Activated CD4-positive, CD25-positive, alpha-beta regulatory T cell (primary cell): ENCODE results near the gene TMEM165.
A peak's percentile ranks its signal among the peaks of the same experiment; 100 is the strongest.
"Not testable (repeated sequence)": the region's sequence is repeated elsewhere in the genome, so short reads cannot be mapped to it uniquely, and the experiment has no call there.

Source experiments
- DNase-seq, 4 experiments: peaks; one replicate each; lab custom pipeline; 2025; lab: John Stamatoyannopoulos, UW

The TMEM165 gene, protein sequence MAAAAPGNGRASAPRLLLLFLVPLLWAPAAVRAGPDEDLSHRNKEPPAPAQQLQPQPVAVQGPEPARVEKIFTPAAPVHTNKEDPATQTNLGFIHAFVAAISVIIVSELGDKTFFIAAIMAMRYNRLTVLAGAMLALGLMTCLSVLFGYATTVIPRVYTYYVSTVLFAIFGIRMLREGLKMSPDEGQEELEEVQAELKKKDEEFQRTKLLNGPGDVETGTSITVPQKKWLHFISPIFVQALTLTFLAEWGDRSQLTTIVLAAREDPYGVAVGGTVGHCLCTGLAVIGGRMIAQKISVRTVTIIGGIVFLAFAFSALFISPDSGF

DNA sequence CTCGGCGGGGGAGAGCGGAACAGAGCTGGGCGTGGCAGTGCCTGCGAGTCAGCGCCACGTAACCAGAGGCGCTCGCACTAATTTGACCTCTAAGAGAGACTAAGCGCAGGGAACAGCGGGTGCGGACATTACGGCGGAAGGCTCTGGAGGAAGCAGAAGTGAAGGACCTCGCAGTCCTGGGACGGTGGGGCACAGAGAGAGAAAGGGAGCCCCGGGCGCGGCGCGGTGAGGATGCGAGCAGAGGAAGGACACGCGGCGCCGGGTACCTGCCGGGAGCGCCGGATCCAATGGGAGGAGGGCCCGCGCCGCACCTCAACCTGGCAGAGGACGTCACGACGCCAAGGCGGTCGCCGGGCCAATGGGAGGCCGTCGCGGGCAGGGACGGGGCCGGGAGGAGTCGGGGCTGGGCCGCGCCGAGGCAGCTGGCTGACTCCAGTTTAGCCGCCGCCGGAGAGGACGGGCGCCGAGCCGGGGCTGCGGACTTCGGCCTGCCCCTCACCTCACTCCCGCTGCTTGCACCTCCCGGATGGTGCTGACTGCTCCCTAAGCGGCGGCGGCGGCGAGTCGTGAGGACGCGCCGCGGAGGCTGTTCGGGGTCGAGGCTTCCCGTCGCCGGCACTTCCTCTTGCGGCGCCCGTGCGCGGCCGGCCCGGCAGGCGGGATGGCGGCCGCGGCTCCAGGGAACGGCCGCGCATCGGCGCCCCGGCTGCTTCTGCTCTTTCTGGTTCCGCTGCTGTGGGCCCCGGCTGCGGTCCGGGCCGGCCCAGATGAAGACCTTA, at the start of gene TMEM165:
Gene TMEM165 (plus strand): TSS at position 429 of the 779 bp plus-strand sequence. CDS start 233 bp downstream, at position 662.
- DNase-seq, result peak; percentile 74 to 83 (median 81)

GRCh38 chr4:55345980-55346850, 49.5 kb upstream of the TMEM165 start, which contains the start of gene SRD5A3:
SRD5A3 (plus strand) TSS chr4:55346242; CDS start chr4:55346337, 95 bp downstream.
- peak; percentile 61 to 73 (median 70) for DNase-seq

- no peak for DNase-seq
Observed at GRCh38 chr4:55346851-55347255, 48.9 kb upstream of the TMEM165 start.

GRCh38 chr4:55347610-55348228, 48.0 kb upstream of the TMEM165 start:
- DNase-seq, result no peak

DNA sequence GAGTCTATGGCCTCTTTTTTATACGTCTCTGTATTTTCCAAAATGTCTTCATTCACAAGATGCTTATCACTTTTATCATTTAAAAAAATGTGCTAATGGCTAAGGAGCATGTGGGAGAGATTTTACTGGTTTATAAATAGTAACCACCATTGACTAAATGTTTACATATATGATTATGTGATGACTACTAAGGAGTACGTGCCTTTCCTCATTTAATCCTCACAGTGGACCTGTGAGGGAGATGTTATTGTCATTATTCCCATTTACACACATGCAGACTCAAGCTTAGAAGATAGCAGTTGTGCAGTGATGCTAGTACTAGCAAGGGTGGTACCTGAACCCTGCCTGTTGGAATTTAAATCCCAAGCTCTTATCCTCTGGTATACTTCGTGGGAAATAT, 47.3 kb upstream of the TMEM165 start:
- no peak for DNase-seq

DNA sequence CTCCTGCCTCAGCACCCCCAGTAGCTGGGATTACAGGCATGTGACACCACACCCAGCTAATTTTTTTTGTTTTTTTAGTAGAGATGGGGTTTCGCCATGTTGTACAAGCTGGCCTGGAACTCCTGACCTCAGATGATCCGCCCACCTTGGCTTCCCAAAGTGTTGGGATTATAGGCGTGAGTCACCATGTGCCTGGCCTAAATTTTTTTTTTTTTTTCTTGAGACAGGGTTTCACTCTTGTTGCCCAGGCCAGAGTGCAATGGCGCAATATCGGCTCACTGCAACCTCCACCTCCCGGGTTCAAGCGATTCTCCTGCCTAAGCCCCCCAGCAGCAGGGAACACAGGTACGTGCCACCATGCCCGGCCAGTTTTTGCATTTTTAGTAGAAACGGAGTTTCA, 44.9 kb upstream of the TMEM165 start:
- not testable (repeated sequence) for DNase-seq

- no peak for DNase-seq
Observed at GRCh38 chr4:55351824-55352223, 43.9 kb upstream of the TMEM165 start.

DNA sequence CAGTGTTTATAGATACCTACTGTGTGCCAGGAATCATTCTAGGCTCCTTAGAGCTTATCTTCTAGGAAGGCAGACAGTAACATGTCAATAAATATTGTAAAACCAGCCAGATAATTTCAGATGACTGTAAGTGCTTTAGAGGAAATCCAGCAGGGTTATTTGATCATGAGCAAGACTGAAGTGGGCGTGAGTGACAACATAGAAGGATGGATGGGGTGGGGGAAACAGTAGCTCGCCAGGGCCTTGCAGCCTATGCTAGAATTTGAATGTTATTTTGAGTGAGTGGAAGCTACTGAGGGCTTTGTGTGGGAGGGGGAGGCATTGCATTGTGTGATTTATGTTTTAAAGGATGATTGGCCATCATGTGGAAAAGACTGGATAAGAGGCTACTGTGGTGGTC, 43.0 kb upstream of the TMEM165 start:
- no peak for DNase-seq

DNA sequence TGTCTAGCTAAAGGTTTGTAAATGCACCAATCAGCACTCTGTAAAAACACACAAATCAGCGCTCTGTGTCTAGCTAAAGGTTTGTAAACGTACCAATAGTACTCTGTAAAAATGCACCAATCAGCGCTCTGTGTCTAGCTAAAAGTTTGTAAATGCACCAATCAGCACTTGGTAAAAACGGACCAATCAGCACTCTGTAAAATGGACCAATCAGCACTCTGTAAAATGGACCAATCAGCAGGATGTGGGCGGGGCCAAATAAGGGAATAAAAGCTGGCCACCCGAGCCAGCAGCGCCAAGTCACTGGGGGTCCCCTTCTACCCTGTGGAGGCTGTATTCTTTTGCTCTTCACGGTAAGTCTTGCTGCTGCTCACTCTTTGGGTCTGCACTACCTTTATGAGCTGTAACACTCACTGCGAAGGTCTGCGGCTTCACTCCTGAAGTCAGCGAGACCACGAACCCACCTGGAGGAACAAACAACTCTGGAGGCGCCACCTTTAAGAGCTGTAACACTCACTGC, 42.5 kb upstream of the TMEM165 start:
- DNase-seq, result not testable (repeated sequence)

- DNase-seq, result no peak
Observed at GRCh38 chr4:55354648-55355047, 41.1 kb upstream of the TMEM165 start.

DNA sequence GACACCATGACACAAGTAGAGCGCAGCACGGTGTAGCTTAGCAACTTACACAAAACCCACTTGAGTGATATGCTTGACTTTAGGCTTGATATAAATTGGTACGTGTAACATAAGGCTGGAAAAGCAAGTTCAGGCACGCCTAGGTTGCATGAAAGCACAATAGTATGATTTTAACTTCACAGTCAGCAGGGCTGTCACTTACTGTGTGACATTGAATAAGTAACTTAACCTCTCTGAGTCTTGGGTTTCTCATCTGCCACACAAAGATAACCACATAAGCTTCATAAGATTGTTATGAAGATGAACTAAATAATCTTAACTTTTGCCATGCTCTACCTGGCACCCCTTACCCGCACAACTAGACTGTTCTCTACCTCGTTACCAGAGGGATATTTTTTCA, 40.2 kb upstream of the TMEM165 start:
- no peak for DNase-seq

DNA sequence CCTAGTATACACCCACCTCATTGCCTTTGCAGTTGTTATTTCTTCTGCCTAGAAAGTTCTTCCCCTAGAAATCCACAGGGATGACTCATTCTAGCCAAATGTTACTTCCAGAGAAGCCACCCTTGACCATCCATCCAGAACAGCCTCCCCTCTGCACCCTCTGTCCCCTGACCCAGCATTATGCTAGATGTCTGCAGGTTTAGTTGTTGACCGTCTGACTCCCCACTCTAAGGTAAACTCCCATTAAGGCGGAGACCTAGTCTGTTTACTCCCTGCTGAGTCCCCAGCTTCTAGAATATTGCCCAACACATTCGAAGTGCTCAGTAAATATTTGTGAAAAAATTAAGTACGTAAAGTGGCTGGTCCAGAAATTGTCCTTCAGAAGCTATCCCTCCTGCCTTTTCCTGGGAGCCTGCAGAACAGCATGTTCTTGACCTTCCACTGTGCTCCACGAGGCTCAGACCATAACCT, 38.7 kb upstream of the TMEM165 start:
- no peak for DNase-seq

GRCh38 chr4:55358246-55358645, 37.5 kb upstream of the TMEM165 start:
- no peak for DNase-seq

DNA sequence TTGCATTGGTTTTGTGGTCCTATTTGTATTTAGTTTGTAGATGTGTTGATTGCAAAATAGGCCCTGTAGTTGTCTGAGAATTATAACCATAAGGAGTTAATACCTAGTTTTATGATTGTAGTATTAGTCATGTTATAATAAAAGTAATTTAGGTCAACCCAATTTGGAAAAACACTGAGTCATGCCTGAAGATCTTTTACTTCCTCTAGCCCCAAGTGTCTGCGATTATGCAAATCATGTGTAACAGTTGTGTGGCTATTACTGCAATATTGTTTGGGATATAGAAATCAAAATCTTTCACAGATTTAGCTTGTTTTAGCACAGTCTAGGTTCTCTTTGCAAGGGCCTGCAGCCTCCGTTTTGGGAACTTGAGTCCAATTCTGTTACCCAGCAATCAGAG, 37.1 kb upstream of the TMEM165 start:
- DNase-seq, result no peak

GRCh38 chr4:55359397-55359916, 36.3 kb upstream of the TMEM165 start:
- no peak for DNase-seq

DNA sequence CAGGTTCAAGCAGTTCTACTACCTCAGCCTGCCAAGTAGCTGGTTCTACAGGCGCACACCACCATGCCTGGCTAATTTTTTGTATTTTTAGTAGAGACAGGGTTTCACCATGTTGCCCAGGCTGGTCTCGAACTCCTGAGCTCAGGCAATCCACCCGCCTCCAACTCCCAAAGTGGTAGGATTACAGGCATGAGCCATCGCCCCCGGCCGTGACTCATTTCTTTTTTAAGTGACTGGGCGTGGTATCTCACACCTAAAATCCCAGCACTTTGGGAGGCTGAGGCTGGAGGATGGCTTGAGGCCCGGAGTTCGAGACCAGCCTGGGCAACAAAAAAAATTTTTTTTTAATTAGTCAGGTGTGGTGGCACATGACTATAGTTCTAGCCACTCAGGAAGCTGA, 32.8 kb upstream of the TMEM165 start:
- DNase-seq, result not testable (repeated sequence)

GRCh38 chr4:55363691-55364351, 31.9 kb upstream of the TMEM165 start:
- DNase-seq, result no peak

- no peak for DNase-seq
Observed at GRCh38 chr4:55364691-55365344, 30.9 kb upstream of the TMEM165 start.

DNA sequence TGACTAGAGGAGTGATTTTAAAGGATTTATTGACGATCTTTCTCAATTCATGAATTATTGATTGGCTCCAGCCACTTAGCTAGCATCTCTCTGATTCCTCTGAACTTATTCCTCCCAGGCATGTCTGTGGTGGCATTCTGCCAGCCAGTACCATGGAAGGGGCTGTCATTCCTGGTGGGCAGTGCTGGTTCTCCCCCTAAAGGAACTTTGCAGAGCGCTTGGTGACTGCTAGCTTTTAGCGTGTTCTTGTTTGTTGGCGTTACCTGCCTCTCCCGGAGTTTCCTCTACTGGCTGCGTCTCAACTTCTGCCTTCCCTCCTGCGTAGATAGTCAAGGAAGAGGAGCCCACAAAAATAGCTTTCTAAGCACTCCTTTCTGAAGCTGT, 30.4 kb upstream of the TMEM165 start:
- DNase-seq, result no peak

DNA sequence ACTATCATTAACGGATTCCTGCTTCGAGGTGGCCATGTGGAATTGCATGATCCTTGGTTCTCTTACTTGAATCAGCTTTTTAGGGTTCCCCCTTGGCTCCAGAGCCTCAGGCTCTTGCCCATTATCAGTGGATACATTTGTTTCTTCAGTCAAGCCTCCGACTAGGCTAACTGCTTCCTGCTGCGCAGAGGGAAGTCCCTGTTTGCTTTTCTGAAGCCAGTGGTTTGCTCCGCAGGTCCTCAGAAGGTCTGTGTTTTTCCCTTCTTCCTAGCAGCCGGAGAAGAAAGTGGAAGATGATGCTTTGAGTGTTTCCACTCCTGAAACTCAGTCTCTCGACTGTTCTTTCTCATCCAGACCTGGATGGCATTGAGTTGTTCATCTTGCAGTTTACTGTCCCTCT, 29.1 kb upstream of the TMEM165 start:
- DNase-seq, result no peak
